GM12872 (cell line): ENCODE data around the gene BLOC1S2.

Experiments used
- TF ChIP-seq, protein P1 (sequence below): IDR thresholded peaks from 3 replicates; pipeline ENCODE4 v1.5.1; 2011; ENCODE audit warnings: low read depth, mild to moderate bottlenecking, low read length, moderate library complexity; ENCODE audit not compliant: insufficient read depth

Gene BLOC1S2

DNA sequence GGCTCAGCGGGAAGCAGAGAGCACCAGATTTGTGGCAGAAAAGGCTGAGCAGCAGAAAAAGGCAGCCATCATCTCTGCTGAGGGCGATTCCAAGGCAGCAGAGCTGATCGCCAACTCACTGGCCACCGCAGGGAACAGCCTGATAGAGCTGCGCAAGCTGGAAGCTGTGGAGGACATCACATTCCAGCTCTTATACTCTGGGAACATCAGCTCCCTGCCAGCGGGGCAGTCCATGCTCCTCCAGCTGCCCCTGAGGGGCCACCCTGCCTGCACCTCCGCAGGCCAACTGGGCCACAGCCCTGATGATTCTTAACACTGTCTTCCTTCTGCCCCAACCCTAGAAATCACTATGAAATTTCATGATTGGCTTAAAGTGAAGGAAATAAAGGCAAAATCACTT, 37.7 kb downstream of the BLOC1S2 start:
- TF ChIP-seq, protein P1, sequence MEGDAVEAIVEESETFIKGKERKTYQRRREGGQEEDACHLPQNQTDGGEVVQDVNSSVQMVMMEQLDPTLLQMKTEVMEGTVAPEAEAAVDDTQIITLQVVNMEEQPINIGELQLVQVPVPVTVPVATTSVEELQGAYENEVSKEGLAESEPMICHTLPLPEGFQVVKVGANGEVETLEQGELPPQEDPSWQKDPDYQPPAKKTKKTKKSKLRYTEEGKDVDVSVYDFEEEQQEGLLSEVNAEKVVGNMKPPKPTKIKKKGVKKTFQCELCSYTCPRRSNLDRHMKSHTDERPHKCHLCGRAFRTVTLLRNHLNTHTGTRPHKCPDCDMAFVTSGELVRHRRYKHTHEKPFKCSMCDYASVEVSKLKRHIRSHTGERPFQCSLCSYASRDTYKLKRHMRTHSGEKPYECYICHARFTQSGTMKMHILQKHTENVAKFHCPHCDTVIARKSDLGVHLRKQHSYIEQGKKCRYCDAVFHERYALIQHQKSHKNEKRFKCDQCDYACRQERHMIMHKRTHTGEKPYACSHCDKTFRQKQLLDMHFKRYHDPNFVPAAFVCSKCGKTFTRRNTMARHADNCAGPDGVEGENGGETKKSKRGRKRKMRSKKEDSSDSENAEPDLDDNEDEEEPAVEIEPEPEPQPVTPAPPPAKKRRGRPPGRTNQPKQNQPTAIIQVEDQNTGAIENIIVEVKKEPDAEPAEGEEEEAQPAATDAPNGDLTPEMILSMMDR, result no peak

DNA sequence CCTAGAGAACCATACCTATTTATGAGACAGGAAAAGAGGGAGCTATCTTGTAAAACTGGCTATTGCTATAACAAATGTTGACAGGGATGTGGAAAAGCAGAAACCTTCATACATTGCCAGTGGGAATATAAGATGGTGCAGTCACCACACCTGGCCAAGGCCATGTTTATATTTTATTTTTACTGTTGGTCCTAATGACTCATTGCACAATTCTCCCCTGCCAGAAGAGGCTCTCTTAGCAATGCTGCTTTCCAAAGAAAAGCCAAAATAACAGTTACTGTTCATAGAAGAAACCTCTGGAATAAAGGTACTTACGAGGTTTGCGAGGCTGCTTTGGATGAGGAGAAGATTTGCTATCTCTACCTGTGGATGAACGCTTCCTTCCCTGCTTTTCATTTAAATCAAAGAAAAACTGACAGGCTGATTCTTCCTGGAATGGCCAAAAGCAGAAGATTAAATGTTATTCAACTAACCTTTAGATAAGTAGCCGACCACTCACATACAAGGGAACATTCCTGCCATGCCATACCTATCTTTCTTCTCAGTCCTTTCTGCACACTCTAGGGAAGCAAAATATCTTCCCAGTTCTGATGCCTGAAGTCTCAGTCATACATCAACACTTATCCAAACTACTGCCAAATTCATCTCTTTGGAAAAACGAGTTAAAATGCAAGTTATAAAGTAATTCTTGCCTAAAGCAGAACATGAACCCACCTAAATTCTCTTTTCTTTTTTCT, 40.8 kb downstream of the BLOC1S2 start:
- TF ChIP-seq, protein P1, result no peak

DNA sequence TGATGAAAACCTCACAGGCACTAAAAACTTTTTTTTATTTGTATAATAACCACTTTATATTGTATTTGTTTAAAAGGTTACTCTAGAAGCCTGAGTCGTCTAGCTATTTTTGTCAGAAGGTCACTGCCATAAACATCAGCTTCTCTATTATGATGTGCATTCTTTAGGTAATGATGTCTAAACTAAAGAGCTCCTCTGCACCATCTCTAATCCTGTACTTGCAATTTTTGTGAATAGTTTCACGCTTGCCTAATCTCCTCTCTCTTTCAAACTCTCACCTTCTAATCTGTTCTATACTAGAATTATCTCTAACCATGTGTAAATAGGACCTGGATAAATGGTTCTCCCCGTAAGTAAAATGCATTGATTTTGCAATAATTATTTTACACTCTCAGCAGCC, 46.6 kb downstream of the BLOC1S2 start:
- TF ChIP-seq, protein P1, result no peak

DNA sequence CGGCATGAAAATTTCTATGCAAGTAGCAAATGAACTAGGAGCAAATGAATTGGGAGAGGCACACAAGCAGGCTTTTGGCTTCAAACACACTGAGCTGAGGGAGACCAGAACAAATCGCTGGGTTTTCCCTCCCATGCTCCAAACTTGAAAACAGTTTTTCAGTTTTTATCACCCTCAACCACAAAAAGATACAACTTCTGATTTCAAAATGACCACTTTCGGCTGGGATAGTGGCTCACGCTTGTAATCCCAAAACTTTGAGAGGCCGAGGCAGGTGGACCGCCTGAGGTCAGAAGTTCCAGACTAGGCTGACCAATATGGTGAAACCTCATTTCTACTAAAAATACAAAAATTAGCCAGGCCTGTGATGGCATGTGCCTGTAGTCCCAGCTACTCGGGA, 48.1 kb downstream of the BLOC1S2 start:
- TF ChIP-seq, protein P1, result no peak

DNA sequence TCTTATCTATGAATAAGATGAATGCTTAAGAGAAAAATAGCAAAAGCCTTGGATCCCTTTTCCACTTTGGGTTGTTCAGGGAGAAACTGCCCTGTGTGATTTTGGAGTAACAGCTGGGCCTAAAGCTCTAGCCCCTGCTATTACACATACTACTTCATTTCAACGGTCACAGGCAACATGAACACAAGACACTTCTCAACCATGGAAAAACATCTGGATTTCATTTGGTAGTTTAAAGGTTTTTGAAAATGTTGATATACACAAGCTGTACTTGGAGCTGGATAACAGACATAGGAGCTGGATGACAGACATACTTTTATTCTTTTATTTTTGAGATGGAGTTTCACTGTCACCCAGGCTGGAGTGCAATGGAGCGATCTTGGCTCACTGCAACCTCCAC, 54.4 kb downstream of the BLOC1S2 start:
- TF ChIP-seq, protein P1, result no peak

DNA sequence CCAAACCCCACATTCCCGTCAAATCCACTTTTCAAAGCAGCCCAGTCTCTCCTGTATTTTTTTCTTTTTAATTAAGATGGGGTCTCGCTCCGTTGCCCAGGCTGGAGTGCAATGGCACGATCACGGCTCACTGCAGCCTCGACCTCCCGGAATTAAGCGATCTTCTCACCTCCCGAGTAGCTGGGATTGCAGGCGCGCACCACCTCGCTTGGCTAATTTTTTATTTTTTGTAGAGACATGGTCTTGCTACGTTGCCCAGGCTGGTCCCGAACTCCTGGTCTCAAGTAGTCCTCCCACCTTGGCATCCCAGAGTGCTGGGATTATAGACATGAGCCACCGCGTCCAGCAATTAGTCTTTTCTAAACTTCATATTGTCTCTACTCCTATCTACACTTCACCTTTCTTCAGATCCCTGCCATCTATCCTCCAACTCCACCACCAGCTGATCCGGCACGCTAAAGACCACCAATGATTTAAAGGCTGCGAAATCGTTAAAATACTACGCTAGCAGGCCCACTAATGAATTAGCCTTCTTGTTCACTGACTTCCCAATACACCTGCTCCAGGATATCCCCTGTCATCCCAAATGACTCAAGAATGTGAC, 56.6 kb downstream of the BLOC1S2 start:
- TF ChIP-seq, protein P1, result no peak

DNA sequence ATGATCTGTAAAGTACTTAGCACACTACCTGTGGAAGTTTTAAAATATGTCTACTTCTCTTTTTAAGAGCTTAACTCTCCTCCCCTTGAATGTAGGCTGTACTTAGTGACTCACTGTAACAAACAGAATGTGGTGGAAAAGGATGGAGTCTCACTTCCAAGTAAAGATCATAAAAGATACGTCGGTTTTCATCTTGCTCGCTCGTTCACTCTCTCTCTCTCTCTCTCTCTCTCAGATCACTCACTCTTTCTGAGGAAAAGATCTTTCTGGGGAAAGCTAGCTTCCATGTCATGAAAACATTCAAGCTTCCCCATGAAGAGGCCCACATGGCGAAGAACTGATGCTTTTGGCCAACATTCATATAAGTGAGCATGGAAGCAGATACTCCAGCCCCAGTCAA, 62.6 kb downstream of the BLOC1S2 start:
- TF ChIP-seq, protein P1, result no peak
